ENCODE data around the gene NAB2.

NAB2 gene

DNA sequence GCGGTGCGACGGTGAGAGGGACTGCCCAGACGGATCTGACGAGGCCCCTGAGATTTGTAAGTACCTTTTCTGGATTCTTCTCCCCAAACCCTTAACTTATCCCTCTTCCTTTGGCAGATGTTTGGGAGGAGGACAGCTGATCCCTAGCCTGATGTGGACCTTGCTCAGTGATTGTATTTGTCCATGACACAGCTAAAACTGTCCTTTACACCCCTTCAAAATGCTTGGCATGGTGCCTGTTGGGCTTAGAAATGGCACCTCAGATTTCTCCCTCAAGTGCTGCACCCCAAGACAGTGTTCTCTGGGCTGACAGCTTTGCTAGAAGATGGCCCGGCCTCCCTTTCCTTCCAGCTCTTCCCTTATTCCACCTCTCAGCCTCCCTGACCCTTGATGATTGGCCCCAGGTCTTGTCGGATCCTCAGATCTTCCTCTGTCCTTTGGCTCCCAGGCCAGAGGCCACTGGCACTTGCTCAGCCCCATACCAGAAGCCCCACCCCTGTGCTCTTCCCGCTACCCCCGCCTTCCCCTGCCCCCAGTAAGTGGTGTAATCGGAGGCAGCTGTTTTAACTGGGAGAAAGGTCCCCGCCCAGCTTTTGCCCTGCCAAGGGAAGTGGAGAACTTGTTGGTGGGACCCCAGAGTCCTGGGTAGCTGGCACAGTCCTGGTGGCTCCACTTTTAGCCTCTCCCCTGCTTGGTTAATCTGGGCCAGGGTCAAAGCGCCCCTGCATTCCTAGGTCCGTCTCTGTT lies 49.8 kb downstream of the NAB2 start:
- no peak for DNase-seq

DNA sequence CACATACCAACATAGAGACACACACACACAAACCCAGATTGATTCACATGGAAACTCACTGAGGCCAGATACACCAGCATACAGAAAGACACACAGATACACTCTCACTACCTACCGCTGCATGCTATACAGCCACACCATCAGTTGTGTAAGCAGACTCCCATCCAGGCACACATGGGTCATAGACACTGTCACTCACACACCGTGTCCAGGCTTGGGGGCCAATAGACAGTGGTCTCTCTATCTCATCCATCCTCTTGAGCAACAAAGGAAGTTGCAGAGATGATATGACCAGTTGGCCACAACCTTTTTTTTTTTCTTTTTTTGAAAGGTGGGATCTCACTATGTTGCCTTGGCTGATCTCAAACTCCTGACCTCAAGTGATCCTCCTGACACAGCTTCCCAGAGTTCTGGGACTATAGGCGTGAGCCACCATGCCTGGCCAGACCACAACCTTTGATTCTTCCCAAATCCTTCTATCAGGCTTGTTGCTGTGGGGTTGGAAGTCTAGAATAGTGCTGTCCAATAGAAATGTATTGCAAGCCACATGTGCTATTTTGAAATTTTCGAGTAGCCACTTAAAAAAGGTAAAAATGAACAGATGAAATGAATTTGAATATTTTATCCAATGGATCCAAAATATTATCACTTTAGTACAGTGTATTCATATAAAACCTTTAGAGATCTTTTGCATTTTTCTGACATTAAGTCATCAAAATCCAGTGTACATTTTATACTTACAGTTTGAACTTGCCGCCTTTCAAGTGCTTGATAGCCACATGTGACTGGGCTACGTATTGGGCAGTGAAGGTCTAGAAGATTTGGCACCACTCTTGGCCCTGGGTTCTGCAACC lies 51.1 kb downstream of the NAB2 start:
- DNase-seq, result no peak

DNA sequence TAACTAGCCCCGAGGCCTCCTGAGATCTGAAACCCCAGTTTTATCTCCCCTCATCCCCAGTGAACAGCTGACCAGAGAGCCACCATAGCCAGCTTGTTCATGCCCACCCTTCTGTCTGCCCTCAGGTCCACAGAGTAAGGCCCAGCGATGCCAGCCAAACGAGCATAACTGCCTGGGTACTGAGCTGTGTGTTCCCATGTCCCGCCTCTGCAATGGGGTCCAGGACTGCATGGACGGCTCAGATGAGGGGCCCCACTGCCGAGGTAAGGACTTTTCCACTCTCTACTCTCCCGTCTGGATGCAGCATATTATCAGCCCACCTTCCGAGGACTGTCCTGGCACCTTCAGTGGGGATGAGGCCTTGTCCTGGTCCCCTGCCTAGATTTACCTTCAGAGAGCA lies 52.3 kb downstream of the NAB2 start:
- DNase-seq, result no peak

DNA sequence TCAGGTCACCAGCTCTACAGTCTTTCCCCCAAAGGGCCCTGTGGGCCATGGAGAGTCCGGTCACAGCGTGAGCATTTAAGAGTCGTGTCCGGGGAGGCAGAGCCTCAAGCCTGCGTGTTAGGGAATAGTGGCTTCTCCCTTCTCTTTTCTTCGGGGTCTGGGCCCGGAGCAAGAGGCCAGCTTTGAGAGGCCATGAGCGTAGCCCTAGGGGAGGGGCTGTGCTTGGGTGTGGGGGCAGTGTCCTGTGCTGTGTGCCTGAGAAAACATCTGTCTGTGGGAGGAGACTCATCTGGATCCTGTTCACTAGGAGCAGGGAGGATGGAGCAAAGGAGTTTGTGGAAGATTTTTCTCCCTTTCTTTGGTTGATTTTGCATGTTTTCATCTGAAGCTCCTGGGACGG lies 53.2 kb downstream of the NAB2 start:
- no peak for DNase-seq

DNA sequence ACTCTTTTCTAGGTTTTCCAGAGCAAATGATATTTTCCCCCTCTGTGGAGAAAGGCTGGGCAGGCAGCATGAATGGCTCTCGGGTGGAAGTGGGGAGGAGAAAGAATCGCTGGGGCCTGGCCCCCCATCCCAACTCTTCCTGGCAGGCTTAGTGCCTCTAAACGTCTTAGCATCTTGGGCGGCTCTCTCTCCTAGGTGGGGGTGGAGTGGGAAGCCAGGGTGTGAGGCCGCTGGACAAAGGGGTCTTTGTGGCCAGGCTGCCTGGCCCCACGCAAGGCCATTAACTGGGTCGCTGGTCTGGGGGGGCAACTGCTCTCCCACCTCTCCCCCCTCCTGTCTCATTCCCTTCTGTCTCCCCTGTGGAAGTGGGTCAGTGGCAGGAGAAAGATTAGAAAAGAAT lies 53.8 kb downstream of the NAB2 start:
- no peak for DNase-seq

DNA sequence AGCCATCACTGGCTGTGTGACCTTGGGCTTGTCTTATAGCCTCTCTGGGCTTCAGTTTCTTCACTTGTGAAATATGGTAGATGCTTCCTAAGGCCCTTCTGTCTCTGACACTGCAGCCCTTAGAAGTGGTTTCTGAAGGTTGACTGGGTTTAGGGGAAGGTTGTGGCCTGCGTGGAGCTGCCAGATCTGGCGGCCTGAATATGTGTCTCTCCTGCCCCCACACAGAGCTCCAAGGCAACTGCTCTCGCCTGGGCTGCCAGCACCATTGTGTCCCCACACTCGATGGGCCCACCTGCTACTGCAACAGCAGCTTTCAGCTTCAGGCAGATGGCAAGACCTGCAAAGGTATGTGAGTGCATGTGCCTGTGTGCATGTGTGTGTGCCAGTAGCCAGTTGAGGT lies 54.5 kb downstream of the NAB2 start:
- DNase-seq, result no peak

All from CD4-positive, alpha-beta T cell treated with Interleukin-4 for 4 hours (primary cell).